K562 (cell line): Measurements from ENCODE around the gene KIF20B. TPM values are rescaled to one million over a fixed set of nuclear protein-coding genes. Genes with fewer than 3 reads are reported as not detected.

Source experiments
- ATAC-seq: fragments of 200-7000 bp; cut with Tn5 transposase; 3 replicates; pipeline ENCODE4 v1.9.1; 2020; ENCODE audit warnings: moderate library complexity
- BruUV-seq: library from RNA; stranded (reverse); fragments of 400-500 nt; replicated peaks from 2 replicates; lab custom pipeline; 2021; lab: Mats Ljungman, UMichigan
- CTCF ChIA-PET: fragments of 300-600 bp; formaldehyde crosslinking; extraction: SDS; loops from one replicate; lab custom pipeline; 2021; ENCODE audit warnings: low intra/inter-chr PET ratio; lab: Yijun Ruan, JAX
- POLR2A ChIA-PET: fragments of 300-600, 350-650 bp; sonication (Branson Sonifier 250); formaldehyde crosslinking; extraction: SDS; loops from one replicate; lab custom pipeline; 2021; ENCODE audit warnings: antibody characterized with exemption, inconsistent platforms; lab: Yijun Ruan, JAX
- DNase-seq, 4 experiments: peaks; one replicate each; pipeline versions ENCODE4 v3.0.0 to v3.0.0-alpha.2; 2011 to 2018; ENCODE audit warnings: low spot score in 3 of 4, mixed read lengths in 3 of 4; ENCODE audit errors: extremely low read depth in 1 of 4
- FAIRE-seq: peaks from 2 replicates; lab custom pipeline; 2011; peaks lifted over from hg19 to GRCh38; lab: Jason Lieb, UNC
- H2AFZ ChIP-seq: 2 replicates; pipeline ENCODE4 v1.6.0; 2011; ENCODE audit warnings: low read depth, low read length, control low read depth, inconsistent platforms
- H3K27ac ChIP-seq: fragments of 200-600 bp; 3 replicates; pipeline ENCODE4 v1.8.0; 2011; ENCODE audit warnings: low read depth, mild to moderate bottlenecking, control low read depth, inconsistent platforms, low read length, moderate library complexity, mixed read lengths; ENCODE audit errors: extremely low read depth
- H3K27me3 ChIP-seq, 2 experiments: fragments of 300-600 bp in 1 of 2; 2 replicates in 1 of 2; 3 replicates in 1 of 2; pipeline versions ENCODE4 v1.6.0 to v1.8.0; 2011; ENCODE audit warnings: inconsistent platforms in 2 of 2, low read length in 2 of 2, mild to moderate bottlenecking in 1 of 2, mixed read lengths in 1 of 2, moderate library complexity in 1 of 2; ENCODE audit not compliant: control insufficient read depth in 2 of 2, insufficient read depth in 2 of 2
- H3K36me3 ChIP-seq: fragments of 300-600 bp; 3 replicates; pipeline ENCODE4 v1.8.0; 2011; ENCODE audit warnings: mild to moderate bottlenecking, low read length, inconsistent platforms; ENCODE audit not compliant: control insufficient read depth, insufficient read depth
- H3K4me1 ChIP-seq, 2 experiments: fragments of 200-600 bp in 1 of 2; replicated peaks in 1 of 2; 2 replicates in 1 of 2; 3 replicates in 1 of 2; pipeline versions ENCODE4 v1.5.1 to v1.8.0; 2011; ENCODE audit warnings: inconsistent platforms in 2 of 2, low read length in 2 of 2, mild to moderate bottlenecking in 1 of 2, mixed read lengths in 1 of 2, moderate library complexity in 1 of 2; ENCODE audit not compliant: control insufficient read depth in 2 of 2, insufficient read depth in 2 of 2
- H3K4me2 ChIP-seq: 2 replicates; pipeline ENCODE4 v1.6.1; 2011; ENCODE audit warnings: low read length, control low read depth, inconsistent platforms, mixed read lengths; ENCODE audit not compliant: insufficient read depth
- H3K4me3 ChIP-seq: fragments of 200-600 bp; sonication (generic), shearing (Covaris generic); 2 replicates; pipeline ENCODE4 v1.5.1; 2016; ENCODE audit warnings: control low read depth, inconsistent platforms
- H3K79me2 ChIP-seq: fragments of 200-600 bp; 3 replicates; pipeline ENCODE4 v1.8.0; 2011; ENCODE audit warnings: low read length, inconsistent platforms; ENCODE audit not compliant: control insufficient read depth, insufficient read depth
- H3K9ac ChIP-seq, 2 experiments: 2 replicates each; pipeline versions ENCODE4 v1.6.0 to v1.6.1; 2011; ENCODE audit warnings: low read depth in 2 of 2, low read length in 2 of 2, control low read depth in 1 of 2, inconsistent platforms in 1 of 2, mild to moderate bottlenecking in 1 of 2, mixed read lengths in 1 of 2; ENCODE audit not compliant: insufficient read depth in 1 of 2
- H3K9me1 ChIP-seq: one replicate; pipeline ENCODE4 v1.6.0; 2011; ENCODE audit warnings: inconsistent platforms, mild to moderate bottlenecking, low read length, moderate library complexity; ENCODE audit not compliant: control insufficient read depth, insufficient read depth
- H3K9me3 ChIP-seq: replicated peaks from 2 replicates; pipeline ENCODE4 v1.5.1; 2011; ENCODE audit warnings: low read depth, low read length, inconsistent platforms; ENCODE audit not compliant: control insufficient read depth, insufficient read depth
- H4K20me1 ChIP-seq: replicated peaks from 2 replicates; pipeline ENCODE4 v1.6.1; 2011; ENCODE audit warnings: low read length, inconsistent platforms, mixed read lengths; ENCODE audit not compliant: control insufficient read depth, insufficient read depth
- BRD9 ChIP-seq: fragments of 450-650 bp; IDR thresholded peaks from 2 replicates; pipeline ENCODE4 v1.6.1; 2018; ENCODE audit warnings: low read depth; ENCODE audit not compliant: partially characterized antibody
- COPS2 ChIP-seq: fragments of 450-650 bp; conservative IDR thresholded peaks from 2 replicates; pipeline ENCODE4 v1.6.1; 2016; ENCODE audit warnings: mild to moderate bottlenecking, moderate library complexity
- HNRNPUL1 ChIP-seq: fragments of 200-400 bp; formaldehyde crosslinking; IDR thresholded peaks from 2 replicates; pipeline ENCODE4 v1.6.1; 2017; ENCODE audit warnings: low read length
- STAT5A ChIP-seq: IDR thresholded peaks from 2 replicates; pipeline ENCODE4 v1.6.1; 2012; ENCODE audit warnings: low read length, inconsistent platforms, borderline replicate concordance
- TCF7L2 ChIP-seq: fragments of 150-350 bp; IDR thresholded peaks from 2 replicates; pipeline ENCODE4 v1.6.1; 2016; ENCODE audit warnings: low read depth, mild to moderate bottlenecking, low read length, moderate library complexity
- TEAD2 ChIP-seq: fragments of 450-650 bp; IDR thresholded peaks from 2 replicates; pipeline ENCODE4 v1.6.1; 2016; ENCODE audit warnings: missing genetic modification characterization, control low read depth, missing compliant biosample characterization
- USF1 ChIP-seq: sonication (generic); formaldehyde crosslinking; IDR thresholded peaks from 2 replicates; pipeline ENCODE4 v1.9.0; 2022; ENCODE audit warnings: mild to moderate bottlenecking, missing genetic modification reagents
- ZBED1 ChIP-seq: IDR thresholded peaks from 2 replicates; pipeline ENCODE4 v1.6.1; 2014
- ZBTB12 ChIP-seq: fragments of 250-450 bp; sonication (Bioruptor Pico); IDR thresholded peaks from 2 replicates; pipeline ENCODE4 v1.4.0; 2020
- ZBTB8A ChIP-seq: fragments of 450-650 bp; IDR thresholded peaks from 2 replicates; pipeline ENCODE4 v1.6.1; 2018; ENCODE audit warnings: mild to moderate bottlenecking, moderate library complexity; ENCODE audit not compliant: partially characterized antibody
- ZNF24 ChIP-seq: fragments of 450-650 bp; IDR thresholded peaks from 2 replicates; pipeline ENCODE4 v1.6.1; 2016
- ZNF280A ChIP-seq: fragments of 450-650 bp; IDR thresholded peaks from 2 replicates; pipeline ENCODE4 v1.6.1; 2018; ENCODE audit warnings: mild to moderate bottlenecking, low read depth; ENCODE audit not compliant: partially characterized antibody
- ZNF407 ChIP-seq: fragments of 450-650 bp; IDR thresholded peaks from 2 replicates; pipeline ENCODE4 v1.6.1; 2016; ENCODE audit warnings: low read depth
- WGBS: fragments of 100-300 bp; shearing (Covaris generic); methylation state at CpG from one replicate; pipeline ENCODE4 v1.1.6; 2016; ENCODE audit warnings: low coverage, mixed read lengths; ENCODE audit not compliant: insufficient coverage; ENCODE audit errors: missing lambda C conversion rate; 5-methylcytosine and 5-hydroxymethylcytosine counted together
- in situ Hi-C: fragments of 300-500 bp; cut with MboI; formaldehyde crosslinking; loops from 4 replicates; pipeline ENCODE4 v1.15.0; 2018; ENCODE audit warnings: inconsistent platforms, mixed read lengths
- intact Hi-C: fragments of 100-400 bp; cut with micrococcal nuclease; formaldehyde crosslinking; loops from 2 replicates; pipeline ENCODE4 v1.14.2; 2022
- polyA plus RNA-seq, 8 experiments: library from polyadenylated mRNA; depleted of rRNA in 4 of 8; stranded (reverse) in 5 of 8; unstranded in 3 of 8; fragments of >200 nt; fragmentation: Nextera tagmentation in 2 of 8; fragmentation: Illumina TruSeq in 1 of 8; extraction: Ambion mirVana in 2 of 8; extraction: Trizol in 1 of 8; gene quantifications; 2 replicates each; pipeline versions ENCODE4 v1.2.1 to v1.2.3, GENCODE V29; 2011 to 2014; ENCODE audit warnings: inconsistent platforms in 1 of 8, missing spikeins in 1 of 8
- total RNA-seq, 7 experiments: library from RNA; depleted of rRNA in 6 of 7; stranded (reverse); fragments of >200 nt in 6 of 7; fragmentation: Illumina TruSeq in 2 of 7; extraction: Trizol in 2 of 7; gene quantifications; 2 replicates each; pipeline versions ENCODE4 v1.2.1 to v1.2.3, GENCODE V29; 2011 to 2021; ENCODE audit warnings: low replicate concordance in 1 of 7

The KIF20B gene
- total and polyA plus RNA-seq, 9 of the 15 experiments (the other 6 are each of a cell fraction or from before 2014, with no cell fraction given): 18.6 to 56.5 (median 32.9) TPM

- no peak overlapping the region for H3K4me3 ChIP-seq
- H3K9ac ChIP-seq: no peak overlapping the region
- no peak overlapping the region for H3K27ac ChIP-seq
- no peak overlapping the region for H3K4me2 ChIP-seq
- H3K9me3 ChIP-seq: no peaks in the 10 kb centered on the region
- H2AFZ ChIP-seq: no peak overlapping the region
- H3K9me1 ChIP-seq: no peaks in the 10 kb centered on the region
- no peaks in the 10 kb centered on the region for H3K27me3 ChIP-seq
- FAIRE-seq (no peak), DNase-seq (no peak), ATAC-seq (no peak)
- BruUV-seq: no TSS peak
- ChIA-PET CTCF (no interaction called here), POLR2A (no interaction called here)
- no peaks in the 10 kb centered on the region for H3K79me2 ChIP-seq
- no peaks in the 10 kb centered on the region for H3K4me1 ChIP-seq
- intact Hi-C loops: no loop called here
- WGBS: 4% methylated on average over 5 of the region's 5 CpGs
- no peaks in the 10 kb centered on the region for H3K36me3 ChIP-seq
- no peaks in the 10 kb centered on the region for H4K20me1 ChIP-seq
- in situ Hi-C loops: no loop called here
- no peak for TF ChIP-seq ZBTB12 (CRISPR knock-in tag)
- TF ChIP-seq TEAD2: no peak
- no peak for TF ChIP-seq BRD9
- TF ChIP-seq COPS2: no peak
- TF ChIP-seq TCF7L2: no peak
- no peak for TF ChIP-seq STAT5A
- TF ChIP-seq ZBED1: no peak
- TF ChIP-seq ZNF24: no peak
- no peak for TF ChIP-seq USF1 (CRISPR knock-in tag)
- TF ChIP-seq ZNF280A: no peak
- TF ChIP-seq HNRNPUL1: no peak
- TF ChIP-seq ZNF407: no peak
- TF ChIP-seq ZBTB8A: no peak
Observed at GRCh38 chr10:89683883-89684282, 17.5 kb upstream of the KIF20B start.
